Spinal cord (tissue), 10 donors: ENCODE results near the gene SLC16A5. TPM values are rescaled to one million over a fixed set of nuclear protein-coding genes. Genes with fewer than 3 reads are reported as not detected.
A peak's percentile ranks its signal among the peaks of the same experiment; 100 is the strongest.
"Not testable (repeated sequence)": the region's sequence is repeated elsewhere in the genome, so short reads cannot be mapped to it uniquely, and the experiment has no call there.

Experiments
- DNase-seq, 6 donors: peaks; one replicate each; pipeline versions ENCODE4 v3.0.0 to v3.0.0-alpha.2; 2013 to 2015; ENCODE audit warnings: low spot score in 6 of 6, low read depth in 4 of 6
- H3K27ac ChIP-seq: one replicate; pipeline ENCODE4 v1.5.1; 2013; ENCODE audit warnings: low read depth, low read length, control low read depth
- H3K27me3 ChIP-seq: one replicate; pipeline ENCODE4 v1.6.1; 2013; ENCODE audit warnings: low read length; ENCODE audit not compliant: control insufficient read depth, insufficient read depth
- H3K36me3 ChIP-seq: one replicate; pipeline ENCODE4 v1.6.1; 2013; ENCODE audit warnings: low read length; ENCODE audit not compliant: control insufficient read depth, insufficient read depth
- H3K4me1 ChIP-seq: one replicate; pipeline ENCODE4 v1.6.1; 2013; ENCODE audit warnings: low read length; ENCODE audit not compliant: control insufficient read depth, insufficient read depth
- H3K4me3 ChIP-seq: one replicate; pipeline ENCODE4 v1.5.1; 2013; ENCODE audit warnings: low read depth, low read length, control low read depth
- H3K9me3 ChIP-seq: one replicate; pipeline ENCODE4 v1.6.1; 2013; ENCODE audit warnings: low read length; ENCODE audit not compliant: control insufficient read depth, insufficient read depth
- WGBS: methylation state at CpG from one replicate; pipeline ENCODE4 v1.1.5; 2013; ENCODE audit warnings: missing lambda C conversion rate; ENCODE audit not compliant: insufficient coverage; 5-methylcytosine and 5-hydroxymethylcytosine counted together
- polyA plus RNA-seq, 2 donors: library from polyadenylated mRNA; unstranded; fragments of 120-200 nt; gene quantifications; one replicate each; pipeline ENCODE4 v1.2.1, GENCODE V29; 2013; ENCODE audit not compliant: insufficient read length in 2 of 2
- total RNA-seq, 2 donors: library from RNA; depleted of rRNA in 1 of 2; stranded (reverse); fragments of 120-200 nt in 1 of 2; fragments of >200 nt in 1 of 2; gene quantifications; one replicate each; pipeline versions ENCODE4 v1.2.3 to v1.2.4, GENCODE V29; 2013 to 2014
- donor health status: healthy.

SLC16A5 gene
- total and polyA plus RNA-seq, 4 donors: 2.4 to 8.7 (median 5.7) TPM

- peaks cover 56% of the 10 kb centered on the region for H3K36me3 ChIP-seq
- 94% methylated on average over 2 of the region's 3 CpGs for WGBS
These were observed 24.1 kb upstream of the SLC16A5 start for GRCh38 chr17:75063626-75064025.

GRCh38 chr17:75064040-75064439, 23.7 kb upstream of the SLC16A5 start:
- H3K9me3 ChIP-seq: no peaks in the 10 kb centered on the region
- H3K4me3 ChIP-seq: no peak overlapping the region
- peaks cover 7% of the 10 kb centered on the region for H3K4me1 ChIP-seq
- H3K36me3 ChIP-seq: peaks cover 56% of the 10 kb centered on the region
- WGBS: 95% methylated on average over 10 of the region's 11 CpGs
- no peaks in the 10 kb centered on the region for H3K27me3 ChIP-seq
- H3K27ac ChIP-seq: no peak overlapping the region
- no peak for DNase-seq

More at GRCh38 chr17:75063626-75064025, 24.1 kb upstream of the SLC16A5 start:
- no peak overlapping the region for H3K4me3 ChIP-seq
- H3K27ac ChIP-seq: no peak overlapping the region
- no peaks in the 10 kb centered on the region for H3K9me3 ChIP-seq
- H3K27me3 ChIP-seq: no peaks in the 10 kb centered on the region
- peaks cover 7% of the 10 kb centered on the region for H3K4me1 ChIP-seq
- no peak for DNase-seq

DNA sequence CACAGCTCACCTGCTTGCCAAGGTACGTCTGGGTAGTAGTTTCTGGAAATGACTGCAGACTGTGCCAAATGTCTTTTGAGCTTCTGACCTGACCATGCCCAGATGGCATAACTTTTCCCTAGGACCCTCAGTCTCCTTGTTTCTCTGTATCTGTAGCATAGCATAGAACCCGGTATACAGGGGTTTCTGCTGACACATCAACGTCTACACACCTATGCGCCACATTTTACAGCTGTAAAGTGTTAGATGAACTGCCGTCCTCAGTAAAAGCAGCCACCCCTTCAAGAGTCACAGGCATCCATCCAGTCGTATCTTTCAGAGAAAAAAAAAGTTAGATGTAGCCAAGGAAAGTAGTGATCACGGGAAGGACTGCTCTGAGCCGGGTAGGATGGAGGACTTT, 23.3 kb upstream of the SLC16A5 start:
- peaks cover 5% of the 10 kb centered on the region for H3K4me1 ChIP-seq
- H3K9me3 ChIP-seq: no peaks in the 10 kb centered on the region
- DNase-seq: no peak
- peaks cover 56% of the 10 kb centered on the region for H3K36me3 ChIP-seq
- H3K4me3 ChIP-seq: no peak overlapping the region
- 93% methylated on average over 6 of the region's 8 CpGs for WGBS
- no peaks in the 10 kb centered on the region for H3K27me3 ChIP-seq
- no peak overlapping the region for H3K27ac ChIP-seq

DNA sequence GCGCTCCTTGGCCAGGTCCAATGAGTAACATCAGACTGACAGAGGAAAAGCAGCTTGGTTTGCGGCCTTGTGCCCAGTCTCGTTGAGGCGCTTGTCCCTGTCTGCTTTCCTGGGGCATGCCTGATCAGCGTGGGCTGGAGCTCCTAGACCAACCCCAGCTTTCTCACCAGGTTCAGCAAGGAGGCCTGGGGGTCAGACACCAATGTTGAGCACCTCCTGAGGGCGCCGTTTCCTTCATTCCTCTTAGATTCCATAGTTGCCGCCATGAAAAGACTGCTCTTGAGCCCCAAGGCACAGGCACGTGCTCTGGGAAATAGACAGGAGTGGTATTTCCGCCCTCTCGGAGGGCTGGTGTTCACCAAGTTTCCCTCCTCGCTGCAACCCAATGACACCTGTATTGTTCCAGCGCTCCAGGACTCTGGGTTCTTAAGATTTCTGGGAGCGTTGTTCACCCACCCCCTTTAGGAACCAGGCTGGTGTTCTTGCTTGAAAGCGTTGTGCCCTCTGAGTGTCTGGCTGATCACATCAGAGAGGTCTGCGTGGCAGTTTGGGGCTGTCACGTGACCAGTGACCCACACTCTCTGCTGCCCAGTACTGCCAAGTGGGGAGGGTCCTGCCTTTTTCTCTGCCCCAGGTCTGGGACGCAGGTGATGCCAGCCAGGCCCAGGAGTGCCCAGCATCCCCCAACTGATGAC, 22.7 kb upstream of the SLC16A5 start:
- DNase-seq: no peak
- no peaks in the 10 kb centered on the region for H3K9me3 ChIP-seq
- no peaks in the 10 kb centered on the region for H3K27me3 ChIP-seq
- peaks cover 54% of the 10 kb centered on the region for H3K36me3 ChIP-seq
- H3K4me3 ChIP-seq: no peak overlapping the region
- no peak overlapping the region for H3K27ac ChIP-seq
- H3K4me1 ChIP-seq: no peaks in the 10 kb centered on the region
- WGBS: 93% methylated on average over 17 of the region's 18 CpGs

DNA sequence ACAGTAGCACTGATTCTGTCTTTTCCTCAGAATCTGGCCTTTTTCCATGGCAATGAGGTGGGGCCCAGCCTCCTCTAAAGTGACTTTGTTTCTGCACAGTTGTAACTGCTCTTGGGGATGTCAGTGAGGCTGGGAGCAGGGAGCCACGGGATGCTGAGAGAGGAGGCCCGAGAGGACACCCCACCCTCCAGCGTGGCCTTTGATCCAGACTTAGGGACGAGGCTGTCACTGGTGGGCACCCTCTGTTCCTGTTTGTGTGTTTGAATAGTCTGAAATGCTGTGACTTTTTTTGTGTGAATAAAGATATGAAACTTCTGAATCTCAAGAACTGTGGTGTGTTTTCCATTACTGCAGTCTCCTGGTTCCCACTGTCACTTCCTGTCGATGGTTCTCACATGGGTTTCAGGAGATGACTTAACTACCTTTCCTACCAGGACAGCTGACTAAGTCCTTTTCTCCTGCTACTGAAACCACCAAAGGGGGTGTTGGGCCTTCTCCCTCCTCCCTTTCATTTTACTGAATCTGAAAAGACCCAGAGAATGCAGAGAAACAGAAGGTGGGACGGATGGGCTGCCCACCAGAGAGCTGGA, 22.1 kb upstream of the SLC16A5 start:
- no peak overlapping the region for H3K4me3 ChIP-seq
- H3K9me3 ChIP-seq: no peaks in the 10 kb centered on the region
- peaks cover 49% of the 10 kb centered on the region for H3K36me3 ChIP-seq
- no peak overlapping the region for H3K27ac ChIP-seq
- WGBS: 79% methylated on average over 5 of the region's 6 CpGs
- no peaks in the 10 kb centered on the region for H3K27me3 ChIP-seq
- H3K4me1 ChIP-seq: no peaks in the 10 kb centered on the region
- no peak for DNase-seq

GRCh38 chr17:75067856-75068255, 19.9 kb upstream of the SLC16A5 start:
- no peak for DNase-seq
- H3K27ac ChIP-seq: no peak overlapping the region
- H3K9me3 ChIP-seq: no peaks in the 10 kb centered on the region
- WGBS: no CpG with 5 or more reads among the region's 4 CpGs
- no peaks in the 10 kb centered on the region for H3K4me1 ChIP-seq
- no peak overlapping the region for H3K4me3 ChIP-seq
- no peaks in the 10 kb centered on the region for H3K27me3 ChIP-seq
- H3K36me3 ChIP-seq: peaks cover 28% of the 10 kb centered on the region

DNA sequence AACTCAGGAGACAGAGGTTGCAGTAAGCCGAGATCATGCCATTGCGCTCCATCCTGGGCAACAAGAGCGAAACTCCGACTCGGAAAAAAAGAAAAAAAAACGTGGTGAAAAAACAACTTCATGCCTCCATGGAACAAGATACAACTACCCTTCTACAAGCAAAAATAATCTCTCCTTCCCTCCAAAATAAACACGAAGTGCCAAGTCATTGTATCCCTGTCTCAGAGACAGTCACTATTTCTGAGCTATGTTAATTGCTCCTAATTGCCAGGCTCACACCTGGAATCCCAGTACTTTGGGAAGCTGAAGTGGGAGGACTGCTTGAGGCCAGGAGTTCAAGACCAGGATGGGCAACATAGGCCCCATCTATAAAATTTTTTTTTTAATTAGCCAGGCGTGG, 19.0 kb upstream of the SLC16A5 start:
- H3K36me3 ChIP-seq: peaks cover 19% of the 10 kb centered on the region
- H3K27ac ChIP-seq: no peak overlapping the region
- no peak overlapping the region for H3K4me3 ChIP-seq
- no peaks in the 10 kb centered on the region for H3K27me3 ChIP-seq
- H3K9me3 ChIP-seq: no peaks in the 10 kb centered on the region
- H3K4me1 ChIP-seq: peaks cover 4% of the 10 kb centered on the region
- DNase-seq: no peak
- 93% methylated on average over 2 of the region's 8 CpGs for WGBS

DNA sequence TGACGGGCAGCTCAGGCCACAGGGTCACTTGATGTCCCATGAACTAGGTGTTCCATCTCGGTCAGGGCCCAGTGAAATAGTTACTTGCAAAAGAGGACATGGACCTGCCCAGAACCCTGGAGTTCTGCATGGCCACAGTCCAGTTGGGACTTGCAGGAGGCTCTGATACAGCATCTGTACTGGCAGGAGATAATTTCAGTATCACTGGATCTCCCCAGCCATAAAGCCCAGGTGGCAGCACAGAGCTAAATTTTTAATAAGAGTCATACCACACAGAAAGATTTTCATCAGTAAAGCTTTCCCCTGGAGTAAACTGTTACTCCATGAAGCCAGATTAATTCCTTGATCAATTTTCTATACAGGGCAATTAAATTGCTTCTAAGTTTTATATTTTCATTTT, 18.0 kb upstream of the SLC16A5 start:
- Histone ChIP-seq H3K4me1 (peaks cover 7% of the 10 kb centered on the region), H3K27me3 (no peaks in the 10 kb centered on the region), H3K9me3 (no peaks in the 10 kb centered on the region), H3K36me3 (peaks cover 9% of the 10 kb centered on the region), H3K4me3 (no peak overlapping the region), H3K27ac (no peak overlapping the region)
- DNase-seq: peak in 1 of 6 donors; percentile 70
- WGBS: 87% methylated on average over 2 of the region's 2 CpGs

- H3K27ac ChIP-seq, H3K36me3 ChIP-seq, H3K9me3 ChIP-seq, H3K4me3 ChIP-seq, DNase-seq, H3K27me3 ChIP-seq: not testable (repeated sequence)
- peaks cover 16% of the 10 kb centered on the region for H3K4me1 ChIP-seq
- 88% methylated on average over 4 of the region's 8 CpGs for WGBS
These were observed 16.1 kb upstream of the SLC16A5 start for GRCh38 chr17:75071478-75072271.
